Large intestine (tissue), 3 donors: Measurements from ENCODE around the gene C10orf53. TPM values are rescaled to one million over a fixed set of nuclear protein-coding genes. Genes with fewer than 3 reads are reported as not detected.
"Not testable (repeated sequence)": the region's sequence is repeated elsewhere in the genome, so short reads cannot be mapped to it uniquely, and the experiment has no call there.

Experiments used
- DNase-seq, 2 donors: peaks; one replicate each; pipeline versions ENCODE4 v3.0.0 to v3.0.0-alpha.2; 2013
- H3K27ac ChIP-seq: one replicate; pipeline ENCODE4 v1.5.1; 2013; ENCODE audit warnings: low read length
- H3K27me3 ChIP-seq: 2 replicates; pipeline ENCODE4 v1.6.1; 2013; ENCODE audit warnings: low read length; ENCODE audit not compliant: control insufficient read depth, insufficient read depth
- H3K36me3 ChIP-seq: 2 replicates; pipeline ENCODE4 v1.6.1; 2013; ENCODE audit warnings: low read length; ENCODE audit not compliant: control insufficient read depth, insufficient read depth
- H3K4me1 ChIP-seq: one replicate; pipeline ENCODE4 v1.6.1; 2013; ENCODE audit warnings: low read length; ENCODE audit not compliant: control insufficient read depth, insufficient read depth
- H3K4me3 ChIP-seq: one replicate; pipeline ENCODE4 v1.5.1; 2013; ENCODE audit warnings: low read length
- H3K9me3 ChIP-seq: one replicate; pipeline ENCODE4 v1.6.1; 2013; ENCODE audit warnings: mild to moderate bottlenecking, low read depth, low read length, moderate library complexity; ENCODE audit not compliant: control insufficient read depth
- WGBS: methylation state at CpG from one replicate; pipeline ENCODE4 v1.1.5; 2013; ENCODE audit warnings: low lambda C conversion rate; ENCODE audit not compliant: insufficient coverage; 5-methylcytosine and 5-hydroxymethylcytosine counted together
- polyA plus RNA-seq: library from polyadenylated mRNA; unstranded; fragments of 120-200 nt; gene quantifications from one replicate; pipeline ENCODE4 v1.2.1, GENCODE V29; 2013

Gene C10orf53
- polyA plus RNA-seq, 1 donor: 0.03 TPM

- Histone ChIP-seq H3K4me1 (peaks cover 5% of the 10 kb centered on the region), H3K27me3 (peaks cover 6% of the 10 kb centered on the region), H3K36me3 (no peaks in the 10 kb centered on the region), H3K4me3 (no peak overlapping the region), H3K27ac (no peak overlapping the region), H3K9me3 (peaks cover 2% of the 10 kb centered on the region)
- WGBS: no CpG with 5 or more reads among the region's 4 CpGs
- no peak for DNase-seq
Measured at GRCh38 chr10:49664842-49665355, 14.6 kb upstream of the C10orf53 start.

GRCh38 chr10:49666054-49666615 lies 13.3 kb upstream of the C10orf53 start:
- peak in 1 of 2 donors; percentile 65 for DNase-seq

GRCh38 chr10:49666685-49667084 lies 12.8 kb upstream of the C10orf53 start:
- no peak for DNase-seq
- no peaks in the 10 kb centered on the region for H3K36me3 ChIP-seq
- H3K9me3 ChIP-seq: no peaks in the 10 kb centered on the region
- H3K27me3 ChIP-seq: peaks cover 6% of the 10 kb centered on the region
- H3K4me1 ChIP-seq: peaks cover 5% of the 10 kb centered on the region
- no CpG with 5 or more reads among the region's 5 CpGs for WGBS
- H3K27ac ChIP-seq: no peak overlapping the region
- no peak overlapping the region for H3K4me3 ChIP-seq

More at GRCh38 chr10:49666054-49666615, 13.3 kb upstream of the C10orf53 start:
- Histone ChIP-seq H3K9me3 (no peaks in the 10 kb centered on the region), H3K4me3 (no peak overlapping the region), H3K27me3 (peaks cover 6% of the 10 kb centered on the region), H3K4me1 (peaks cover 5% of the 10 kb centered on the region), H3K36me3 (no peaks in the 10 kb centered on the region), H3K27ac (no peak overlapping the region)
- WGBS: no CpG with 5 or more reads among the region's 2 CpGs

- peaks cover 5% of the 10 kb centered on the region for H3K4me1 ChIP-seq
- no peaks in the 10 kb centered on the region for H3K36me3 ChIP-seq
- no peak overlapping the region for H3K4me3 ChIP-seq
- no peaks in the 10 kb centered on the region for H3K9me3 ChIP-seq
- no peak for DNase-seq
- WGBS: no CpG with 5 or more reads among the region's 2 CpGs
- no peak overlapping the region for H3K27ac ChIP-seq
- peaks cover 6% of the 10 kb centered on the region for H3K27me3 ChIP-seq
Measured at GRCh38 chr10:49667991-49668390, 11.5 kb upstream of the C10orf53 start.

- no peak for DNase-seq
- Histone ChIP-seq H3K4me1 (peaks cover 5% of the 10 kb centered on the region), H3K27me3 (peaks cover 9% of the 10 kb centered on the region), H3K27ac (no peak overlapping the region), H3K36me3 (no peaks in the 10 kb centered on the region), H3K9me3 (no peaks in the 10 kb centered on the region), H3K4me3 (no peak overlapping the region)
- no CpG with 5 or more reads among the region's 6 CpGs for WGBS
Measured at GRCh38 chr10:49668684-49669083, 10.8 kb upstream of the C10orf53 start.

- H3K9me3 ChIP-seq: peaks cover 3% of the 10 kb centered on the region
Measured at GRCh38 chr10:49678827-49679479, 498 bp upstream of the C10orf53 start.

GRCh38 chr10:49682449-49682848 lies 3.0 kb downstream of the C10orf53 start:
- not testable (repeated sequence) for H3K4me3 ChIP-seq, H3K4me1 ChIP-seq, H3K36me3 ChIP-seq, H3K9me3 ChIP-seq, DNase-seq, H3K27ac ChIP-seq
- H3K27me3 ChIP-seq: peaks cover 21% of the 10 kb centered on the region
- WGBS: no CpG with 5 or more reads among the region's 5 CpGs

More at GRCh38 chr10:49678827-49679479, 498 bp upstream of the C10orf53 start:
- Histone ChIP-seq H3K27ac (no peak overlapping the region), H3K36me3 (no peaks in the 10 kb centered on the region), H3K27me3 (peaks cover 27% of the 10 kb centered on the region), H3K4me1 (peaks cover 6% of the 10 kb centered on the region), H3K4me3 (peak overlapping the region; percentile 23)
- 23% methylated on average over 4 of the region's 19 CpGs for WGBS
- no peak for DNase-seq

GRCh38 chr10:49682879-49683278 lies 3.4 kb downstream of the C10orf53 start:
- peaks cover 8% of the 10 kb centered on the region for H3K9me3 ChIP-seq

GRCh38 chr10:49686651-49687050 lies 7.2 kb downstream of the C10orf53 start:
- H3K27me3 ChIP-seq: peaks cover 17% of the 10 kb centered on the region
- no peak overlapping the region for H3K4me3 ChIP-seq
- H3K4me1 ChIP-seq: peaks cover 14% of the 10 kb centered on the region
- peaks cover 5% of the 10 kb centered on the region for H3K9me3 ChIP-seq
- WGBS: no CpG with 5 or more reads among the region's 4 CpGs
- H3K27ac ChIP-seq: no peak overlapping the region
- H3K36me3 ChIP-seq: no peaks in the 10 kb centered on the region
- DNase-seq: no peak

More at GRCh38 chr10:49682879-49683278, 3.4 kb downstream of the C10orf53 start:
- H3K27ac ChIP-seq: no peak overlapping the region
- peaks cover 18% of the 10 kb centered on the region for H3K27me3 ChIP-seq
- DNase-seq: no peak
- peaks cover 11% of the 10 kb centered on the region for H3K4me1 ChIP-seq
- no peak overlapping the region for H3K4me3 ChIP-seq
- H3K36me3 ChIP-seq: no peaks in the 10 kb centered on the region
- WGBS: no CpG with 5 or more reads among the region's 2 CpGs

- Histone ChIP-seq H3K27ac (no peak overlapping the region), H3K9me3 (peaks cover 5% of the 10 kb centered on the region), H3K4me1 (peaks cover 14% of the 10 kb centered on the region), H3K27me3 (peaks cover 19% of the 10 kb centered on the region), H3K4me3 (no peak overlapping the region), H3K36me3 (no peaks in the 10 kb centered on the region)
- no CpG with 5 or more reads among the region's 8 CpGs for WGBS
- peak; percentile 76 to 84 for DNase-seq
Measured at GRCh38 chr10:49688261-49688846, 8.9 kb downstream of the C10orf53 start.
